K562 (cell line): Measurements from ENCODE around the gene RAB1B. TPM values are rescaled to one million over a fixed set of nuclear protein-coding genes. Genes with fewer than 3 reads are reported as not detected.

Experiments used
- CHD4 ChIP-seq: fragments of 200-600 bp; sonication (generic); IDR thresholded peaks from 3 replicates; pipeline ENCODE4 v1.6.1; 2012; ENCODE audit warnings: low read depth, mild to moderate bottlenecking, mixed read lengths, low read length, inconsistent platforms; ENCODE audit not compliant: insufficient read depth, insufficient replicate concordance, poor library complexity, severe bottlenecking
- DLX4 ChIP-seq: fragments of 250-450 bp; sonication (Bioruptor Pico); IDR thresholded peaks from 2 replicates; pipeline ENCODE4 v1.6.1; 2021; ENCODE audit warnings: mild to moderate bottlenecking
- EGR1 ChIP-seq: fragments of 450-650 bp; conservative IDR thresholded peaks from 2 replicates; pipeline ENCODE4 v1.6.1; 2017; ENCODE audit warnings: mild to moderate bottlenecking
- MYNN ChIP-seq, 2 experiments: sonication (generic); formaldehyde crosslinking in 1 of 2; IDR thresholded peaks; 2 replicates each; pipeline versions ENCODE4 v1.5.0 to v1.6.1; 2016 to 2020; ENCODE audit warnings: antibody characterized with exemption in 1 of 2, missing genetic modification reagents in 1 of 2
- polyA plus RNA-seq, 8 experiments: library from polyadenylated mRNA; depleted of rRNA in 4 of 8; stranded (reverse) in 5 of 8; unstranded in 3 of 8; fragments of >200 nt; fragmentation: Nextera tagmentation in 2 of 8; fragmentation: Illumina TruSeq in 1 of 8; extraction: Ambion mirVana in 2 of 8; extraction: Trizol in 1 of 8; gene quantifications; 2 replicates each; pipeline versions ENCODE4 v1.2.1 to v1.2.3, GENCODE V29; 2011 to 2014; ENCODE audit warnings: inconsistent platforms in 1 of 8, missing spikeins in 1 of 8
- total RNA-seq, 7 experiments: library from RNA; depleted of rRNA in 6 of 7; stranded (reverse); fragments of >200 nt in 6 of 7; fragmentation: Illumina TruSeq in 2 of 7; extraction: Trizol in 2 of 7; gene quantifications; 2 replicates each; pipeline versions ENCODE4 v1.2.1 to v1.2.3, GENCODE V29; 2011 to 2021; ENCODE audit warnings: low replicate concordance in 1 of 7
- TF ChIP-seq, protein P1 (sequence below): fragments of 450-650 bp; IDR thresholded peaks from 2 replicates; pipeline ENCODE4 v1.6.1; 2017; ENCODE audit warnings: antibody characterized with exemption, mild to moderate bottlenecking
- TF ChIP-seq, protein P2 (sequence below): sonication (generic); formaldehyde crosslinking; IDR thresholded peaks from 2 replicates; pipeline ENCODE4 v1.8.1; 2023; ENCODE audit warnings: mild to moderate bottlenecking, missing genetic modification reagents

RAB1B gene
- total and polyA plus RNA-seq, 9 of the 15 experiments (the other 6 are each of a cell fraction or from before 2014, with no cell fraction given): 5.6 to 146 (median 98.6) TPM

GRCh38 chr11:66227700-66228099 lies 40.7 kb upstream of the RAB1B start (continued):
- TF ChIP-seq, protein P1, sequence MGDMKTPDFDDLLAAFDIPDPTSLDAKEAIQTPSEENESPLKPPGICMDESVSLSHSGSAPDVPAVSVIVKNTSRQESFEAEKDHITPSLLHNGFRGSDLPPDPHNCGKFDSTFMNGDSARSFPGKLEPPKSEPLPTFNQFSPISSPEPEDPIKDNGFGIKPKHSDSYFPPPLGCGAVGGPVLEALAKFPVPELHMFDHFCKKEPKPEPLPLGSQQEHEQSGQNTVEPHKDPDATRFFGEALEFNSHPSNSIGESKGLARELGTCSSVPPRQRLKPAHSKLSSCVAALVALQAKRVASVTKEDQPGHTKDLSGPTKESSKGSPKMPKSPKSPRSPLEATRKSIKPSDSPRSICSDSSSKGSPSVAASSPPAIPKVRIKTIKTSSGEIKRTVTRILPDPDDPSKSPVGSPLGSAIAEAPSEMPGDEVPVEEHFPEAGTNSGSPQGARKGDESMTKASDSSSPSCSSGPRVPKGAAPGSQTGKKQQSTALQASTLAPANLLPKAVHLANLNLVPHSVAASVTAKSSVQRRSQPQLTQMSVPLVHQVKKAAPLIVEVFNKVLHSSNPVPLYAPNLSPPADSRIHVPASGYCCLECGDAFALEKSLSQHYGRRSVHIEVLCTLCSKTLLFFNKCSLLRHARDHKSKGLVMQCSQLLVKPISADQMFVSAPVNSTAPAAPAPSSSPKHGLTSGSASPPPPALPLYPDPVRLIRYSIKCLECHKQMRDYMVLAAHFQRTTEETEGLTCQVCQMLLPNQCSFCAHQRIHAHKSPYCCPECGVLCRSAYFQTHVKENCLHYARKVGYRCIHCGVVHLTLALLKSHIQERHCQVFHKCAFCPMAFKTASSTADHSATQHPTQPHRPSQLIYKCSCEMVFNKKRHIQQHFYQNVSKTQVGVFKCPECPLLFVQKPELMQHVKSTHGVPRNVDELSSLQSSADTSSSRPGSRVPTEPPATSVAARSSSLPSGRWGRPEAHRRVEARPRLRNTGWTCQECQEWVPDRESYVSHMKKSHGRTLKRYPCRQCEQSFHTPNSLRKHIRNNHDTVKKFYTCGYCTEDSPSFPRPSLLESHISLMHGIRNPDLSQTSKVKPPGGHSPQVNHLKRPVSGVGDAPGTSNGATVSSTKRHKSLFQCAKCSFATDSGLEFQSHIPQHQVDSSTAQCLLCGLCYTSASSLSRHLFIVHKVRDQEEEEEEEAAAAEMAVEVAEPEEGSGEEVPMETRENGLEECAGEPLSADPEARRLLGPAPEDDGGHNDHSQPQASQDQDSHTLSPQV: no peak
- TF ChIP-seq CHD4 (no peak), EGR1 (no peak), DLX4 (CRISPR knock-in tag) (no peak), MYNN (IDR thresholded peaks at IDR 0.05) (no peak), MYNN (CRISPR knock-in tag; IDR thresholded peaks at IDR 0.05) (no peak)
- TF ChIP-seq, protein P2, sequence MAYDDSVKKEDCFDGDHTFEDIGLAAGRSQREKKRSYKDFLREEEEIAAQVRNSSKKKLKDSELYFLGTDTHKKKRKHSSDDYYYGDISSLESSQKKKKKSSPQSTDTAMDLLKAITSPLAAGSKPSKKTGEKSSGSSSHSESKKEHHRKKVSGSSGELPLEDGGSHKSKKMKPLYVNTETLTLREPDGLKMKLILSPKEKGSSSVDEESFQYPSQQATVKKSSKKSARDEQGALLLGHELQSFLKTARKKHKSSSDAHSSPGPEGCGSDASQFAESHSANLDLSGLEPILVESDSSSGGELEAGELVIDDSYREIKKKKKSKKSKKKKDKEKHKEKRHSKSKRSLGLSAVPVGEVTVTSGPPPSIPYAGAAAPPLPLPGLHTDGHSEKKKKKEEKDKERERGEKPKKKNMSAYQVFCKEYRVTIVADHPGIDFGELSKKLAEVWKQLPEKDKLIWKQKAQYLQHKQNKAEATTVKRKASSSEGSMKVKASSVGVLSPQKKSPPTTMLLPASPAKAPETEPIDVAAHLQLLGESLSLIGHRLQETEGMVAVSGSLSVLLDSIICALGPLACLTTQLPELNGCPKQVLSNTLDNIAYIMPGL (CRISPR knock-in tag): no peak
- TF ChIP-seq, all 486 proteins: peak for 0
